GM13976 (cell line): ENCODE results near the gene TMPRSS5.

Experiments used
- DNase-seq: peaks from one replicate; pipeline ENCODE4 v3.0.0; 2012; ENCODE audit warnings: low spot score
- in situ Hi-C: fragments of 300-500 bp; cut with MboI; formaldehyde crosslinking; loops from one replicate; pipeline ENCODE4 v1.12.0; 2022; ENCODE audit warnings: low sequenced_read_pairs, mixed read lengths, inconsistent platforms; ENCODE audit not compliant: unreplicated experiment
- TF ChIP-seq, protein P1 (sequence below): IDR thresholded peaks from 2 replicates; pipeline ENCODE4 v1.5.1; 2012; ENCODE audit warnings: borderline replicate concordance, mild to moderate bottlenecking; ENCODE audit not compliant: insufficient read depth; ENCODE audit errors: extremely low read depth, missing control alignments, control extremely low read depth

TMPRSS5 gene

GRCh38 chr11:113638376-113638775, 67.7 kb downstream of the TMPRSS5 start:
- TF ChIP-seq, protein P1, sequence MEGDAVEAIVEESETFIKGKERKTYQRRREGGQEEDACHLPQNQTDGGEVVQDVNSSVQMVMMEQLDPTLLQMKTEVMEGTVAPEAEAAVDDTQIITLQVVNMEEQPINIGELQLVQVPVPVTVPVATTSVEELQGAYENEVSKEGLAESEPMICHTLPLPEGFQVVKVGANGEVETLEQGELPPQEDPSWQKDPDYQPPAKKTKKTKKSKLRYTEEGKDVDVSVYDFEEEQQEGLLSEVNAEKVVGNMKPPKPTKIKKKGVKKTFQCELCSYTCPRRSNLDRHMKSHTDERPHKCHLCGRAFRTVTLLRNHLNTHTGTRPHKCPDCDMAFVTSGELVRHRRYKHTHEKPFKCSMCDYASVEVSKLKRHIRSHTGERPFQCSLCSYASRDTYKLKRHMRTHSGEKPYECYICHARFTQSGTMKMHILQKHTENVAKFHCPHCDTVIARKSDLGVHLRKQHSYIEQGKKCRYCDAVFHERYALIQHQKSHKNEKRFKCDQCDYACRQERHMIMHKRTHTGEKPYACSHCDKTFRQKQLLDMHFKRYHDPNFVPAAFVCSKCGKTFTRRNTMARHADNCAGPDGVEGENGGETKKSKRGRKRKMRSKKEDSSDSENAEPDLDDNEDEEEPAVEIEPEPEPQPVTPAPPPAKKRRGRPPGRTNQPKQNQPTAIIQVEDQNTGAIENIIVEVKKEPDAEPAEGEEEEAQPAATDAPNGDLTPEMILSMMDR, result no peak
- in situ Hi-C loops, result no loop called here
- DNase-seq, result no peak

DNA sequence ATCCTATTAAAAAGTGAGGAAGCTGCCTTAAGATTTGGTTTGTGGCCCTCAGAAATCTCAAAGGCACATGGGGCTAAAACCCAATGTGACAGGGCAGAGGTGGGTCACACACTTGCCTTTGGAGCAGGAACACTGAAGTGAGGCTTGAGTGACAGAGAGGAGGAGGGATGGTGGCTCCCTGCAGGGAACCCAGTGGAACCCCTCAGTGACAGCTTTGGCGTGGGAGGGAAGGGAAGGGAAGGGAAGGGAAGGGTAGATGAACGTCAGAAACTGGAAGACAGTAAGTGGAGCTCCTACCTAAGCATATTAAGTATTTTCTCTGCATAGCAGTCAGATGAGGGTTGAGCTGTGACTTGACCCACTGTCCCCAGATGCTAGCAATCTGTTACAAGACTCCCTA, 68.5 kb downstream of the TMPRSS5 start:
- DNase-seq, result no peak
- TF ChIP-seq, protein P1, result no peak
- in situ Hi-C loops, result no loop called here
